HepG2 (cell line): ENCODE measurements around the gene MAMLD1.

Experiments used
- ARID5B ChIP-seq: IDR thresholded peaks from 2 replicates; pipeline ENCODE4 v1.4.0; 2020; ENCODE audit warnings: mild to moderate bottlenecking, missing genetic modification reagents
- CCDC6 ChIP-seq: sonication (generic); formaldehyde crosslinking; IDR thresholded peaks from 2 replicates; pipeline ENCODE4 v1.8.1; 2022; ENCODE audit warnings: mild to moderate bottlenecking, missing genetic modification reagents, moderate library complexity
- MLX ChIP-seq: IDR thresholded peaks from 2 replicates; pipeline ENCODE4 v1.6.1; 2016
- PAX8 ChIP-seq: sonication (generic); formaldehyde crosslinking; IDR thresholded peaks from 2 replicates; pipeline ENCODE4 v1.8.0; 2022; ENCODE audit warnings: mild to moderate bottlenecking, missing genetic modification reagents, borderline replicate concordance
- PHF8 ChIP-seq: sonication (generic); formaldehyde crosslinking; IDR thresholded peaks from 2 replicates; pipeline ENCODE4 v1.5.0; 2020; ENCODE audit warnings: missing genetic modification reagents
- POLR2A ChIP-seq, 2 experiments: IDR thresholded peaks; 2 replicates each; pipeline ENCODE4 v1.6.1; 2011; ENCODE audit warnings: low read depth in 2 of 2, low read length in 2 of 2, mild to moderate bottlenecking in 1 of 2, moderate library complexity in 1 of 2; ENCODE audit not compliant: insufficient read depth in 1 of 2
- REST ChIP-seq, 2 experiments: IDR thresholded peaks; 2 replicates each; pipeline ENCODE4 v1.6.1; 2011 to 2012; ENCODE audit warnings: low read length in 2 of 2, borderline replicate concordance in 1 of 2, low read depth in 1 of 2, mild to moderate bottlenecking in 1 of 2, moderate library complexity in 1 of 2
- RXRA ChIP-seq: sonication (generic); formaldehyde crosslinking; IDR thresholded peaks from 2 replicates; pipeline ENCODE4 v1.5.1; 2020; ENCODE audit warnings: missing genetic modification reagents
- TBP ChIP-seq: sonication (generic); formaldehyde crosslinking; IDR thresholded peaks from 2 replicates; pipeline ENCODE4 v1.5.0; 2020; ENCODE audit warnings: missing genetic modification reagents
- ZFP37 ChIP-seq: sonication (generic); formaldehyde crosslinking; IDR thresholded peaks from 2 replicates; pipeline ENCODE4 v1.4.0; 2020; ENCODE audit warnings: missing genetic modification reagents, borderline replicate concordance
- ZNF788 ChIP-seq: sonication (generic); formaldehyde crosslinking; IDR thresholded peaks from 2 replicates; pipeline ENCODE4 v1.5.0; 2020; ENCODE audit warnings: mild to moderate bottlenecking, missing genetic modification reagents, borderline replicate concordance
- ZSCAN30 ChIP-seq: sonication (generic); formaldehyde crosslinking; IDR thresholded peaks from 2 replicates; pipeline ENCODE4 v1.5.0; 2020; ENCODE audit warnings: mild to moderate bottlenecking, missing genetic modification reagents
- TF ChIP-seq, protein P1 (sequence below): sonication (generic); formaldehyde crosslinking; IDR thresholded peaks from 2 replicates; pipeline ENCODE4 v1.5.1; 2020; ENCODE audit warnings: missing genetic modification reagents, mild to moderate bottlenecking, borderline replicate concordance
- TF ChIP-seq, protein P2 (sequence below): sonication (generic); formaldehyde crosslinking; IDR thresholded peaks from 2 replicates; pipeline ENCODE4 v1.8.1; 2023; ENCODE audit warnings: mild to moderate bottlenecking, missing genetic modification reagents

GRCh38 chrX:150409486-150409885, 46.4 kb downstream of the MAMLD1 start:
- no peak for TF ChIP-seq POLR2A (IDR thresholded peaks at IDR 0.05; ENCODE audit: insufficient read depth in 1 of 2, low read depth in 2 of 2, low read length in 2 of 2)
- TF ChIP-seq ARID5B (CRISPR knock-in tag), result no peak
- TF ChIP-seq MLX (CRISPR knock-in tag), result no peak
- TF ChIP-seq REST (IDR thresholded peaks at IDR 0.05; ENCODE audit: borderline replicate concordance in 1 of 2, low read depth in 1 of 2, low read length in 2 of 2), result no peak
- TF ChIP-seq ZNF788 (CRISPR knock-in tag), result no peak
- TF ChIP-seq, protein P1, sequence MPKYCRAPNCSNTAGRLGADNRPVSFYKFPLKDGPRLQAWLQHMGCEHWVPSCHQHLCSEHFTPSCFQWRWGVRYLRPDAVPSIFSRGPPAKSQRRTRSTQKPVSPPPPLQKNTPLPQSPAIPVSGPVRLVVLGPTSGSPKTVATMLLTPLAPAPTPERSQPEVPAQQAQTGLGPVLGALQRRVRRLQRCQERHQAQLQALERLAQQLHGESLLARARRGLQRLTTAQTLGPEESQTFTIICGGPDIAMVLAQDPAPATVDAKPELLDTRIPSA, result no peak
- no peak for TF ChIP-seq PAX8 (CRISPR knock-in tag)
- TF ChIP-seq ZFP37 (CRISPR knock-in tag), result no peak
- no peak for TF ChIP-seq CCDC6 (CRISPR knock-in tag)
- no peak for TF ChIP-seq ZSCAN30
- TF ChIP-seq, protein P2, sequence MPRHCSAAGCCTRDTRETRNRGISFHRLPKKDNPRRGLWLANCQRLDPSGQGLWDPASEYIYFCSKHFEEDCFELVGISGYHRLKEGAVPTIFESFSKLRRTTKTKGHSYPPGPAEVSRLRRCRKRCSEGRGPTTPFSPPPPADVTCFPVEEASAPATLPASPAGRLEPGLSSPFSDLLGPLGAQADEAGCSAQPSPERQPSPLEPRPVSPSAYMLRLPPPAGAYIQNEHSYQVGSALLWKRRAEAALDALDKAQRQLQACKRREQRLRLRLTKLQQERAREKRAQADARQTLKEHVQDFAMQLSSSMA (CRISPR knock-in tag), result no peak
- TF ChIP-seq RXRA (CRISPR knock-in tag), result no peak
- no peak for TF ChIP-seq PHF8 (CRISPR knock-in tag)
- no peak for TF ChIP-seq TBP (CRISPR knock-in tag)
